HG03045 (cell line): ENCODE data around the gene MYOCD.
A peak's percentile ranks its signal among the peaks of the same experiment; 100 is the strongest.

Experiments used
- ATAC-seq: cut with Tn5 transposase; IDR thresholded peaks from one replicate; pipeline ENCODE4 v1.9.1; 2021; ENCODE audit warnings: mild to moderate bottlenecking, moderate library complexity; ENCODE audit not compliant: unreplicated experiment

MYOCD gene

GRCh38 chr17:12743046-12743445 is 77.4 kb downstream of the MYOCD start:
- ATAC-seq, result no peak

DNA sequence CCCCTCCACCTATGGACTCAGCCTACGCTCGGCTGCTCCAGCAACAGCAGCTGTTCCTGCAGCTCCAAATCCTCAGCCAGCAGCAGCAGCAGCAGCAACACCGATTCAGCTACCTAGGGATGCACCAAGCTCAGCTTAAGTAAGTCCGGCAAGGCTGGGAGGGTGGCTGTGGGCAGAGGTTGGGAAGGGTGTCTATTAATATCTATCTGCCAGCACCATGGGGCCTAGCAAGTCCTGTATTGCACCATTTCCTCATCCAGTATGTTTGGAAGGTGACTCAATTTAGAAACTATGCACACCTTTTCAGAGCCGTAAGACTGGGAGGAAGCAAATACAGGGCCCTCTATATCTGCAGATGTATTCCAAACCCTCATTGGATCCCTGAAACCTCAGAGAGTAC is 78.6 kb downstream of the MYOCD start:
- no peak for ATAC-seq

DNA sequence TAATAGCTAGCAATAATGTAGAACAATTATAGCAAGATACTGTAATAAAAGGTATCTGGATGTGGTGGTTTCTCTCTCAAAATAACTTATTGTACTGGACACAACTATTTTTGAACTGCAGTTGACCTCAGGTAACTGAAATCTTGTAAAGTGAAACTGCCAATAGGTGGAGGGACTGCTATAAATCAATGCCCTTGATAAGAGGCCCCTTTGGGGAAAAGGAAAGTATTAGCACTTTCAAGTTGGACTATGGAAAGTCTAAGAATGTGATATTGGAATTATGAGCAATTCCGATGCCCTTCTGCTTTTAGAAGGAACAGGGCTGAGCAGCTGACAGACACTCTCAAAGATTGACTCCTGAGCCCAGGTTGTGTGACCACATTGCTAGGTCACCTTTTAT is 79.1 kb downstream of the MYOCD start:
- no peak for ATAC-seq

DNA sequence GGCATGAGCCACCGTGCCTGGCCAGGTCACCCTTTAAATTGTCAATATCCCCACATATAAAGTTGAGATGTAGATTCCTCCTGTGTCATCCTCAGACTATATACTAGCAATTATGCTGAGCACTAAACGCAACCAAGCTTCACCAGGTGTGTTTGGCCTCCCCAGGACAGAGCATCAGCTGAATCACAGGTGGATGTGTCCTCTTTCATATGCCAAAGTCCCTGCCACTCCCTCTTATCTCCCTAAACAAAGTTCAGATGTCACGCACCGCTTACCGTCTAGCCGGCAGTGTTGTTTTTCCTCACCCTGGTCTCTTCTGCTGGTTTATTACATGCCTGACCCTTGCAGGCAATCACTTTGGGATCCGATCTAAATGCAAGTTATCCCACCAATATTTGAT is 79.8 kb downstream of the MYOCD start:
- ATAC-seq, result no peak

GRCh38 chr17:12756786-12757185 is 91.1 kb downstream of the MYOCD start:
- ATAC-seq, result no peak

- ATAC-seq, result no peak
These were observed 93.4 kb downstream of the MYOCD start for GRCh38 chr17:12759090-12759489.

DNA sequence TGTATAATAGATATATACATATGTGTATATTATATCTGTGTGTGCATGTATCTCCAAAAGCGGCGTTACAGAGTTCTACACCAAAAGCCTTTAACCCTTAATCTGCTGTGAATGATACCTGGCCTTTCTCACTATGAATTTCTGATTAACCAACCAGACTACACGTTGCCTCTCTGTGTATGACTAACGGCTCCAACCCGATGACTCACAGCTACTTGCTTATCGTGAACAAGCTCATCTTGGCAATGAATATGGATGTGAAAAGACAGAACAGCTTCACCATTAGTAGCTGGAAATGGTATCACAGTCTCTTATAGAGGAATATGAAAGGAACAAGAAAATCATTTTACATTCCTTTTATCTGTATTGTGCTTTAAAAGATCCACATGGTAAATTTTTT is 99.9 kb downstream of the MYOCD start:
- ATAC-seq, result no peak

DNA sequence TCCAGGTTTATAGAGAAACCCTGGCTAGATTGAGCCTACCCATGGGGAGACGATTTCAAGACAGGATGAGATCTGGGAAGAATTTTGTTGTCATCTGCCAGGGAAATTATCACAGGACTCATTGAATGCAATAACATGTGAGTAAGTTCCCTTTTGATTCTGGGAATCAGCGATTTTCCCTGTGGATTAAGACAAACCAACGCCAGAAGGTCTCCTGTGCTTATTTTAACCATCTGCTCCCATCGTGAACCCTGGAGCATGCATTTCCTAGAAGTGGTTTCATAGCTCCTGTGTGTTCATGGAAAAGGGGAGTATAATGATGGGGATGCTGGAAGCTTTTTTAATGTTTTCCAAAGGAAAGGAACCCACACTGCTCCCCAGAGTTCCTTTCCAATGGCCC is 102.6 kb downstream of the MYOCD start:
- ATAC-seq, result no peak

DNA sequence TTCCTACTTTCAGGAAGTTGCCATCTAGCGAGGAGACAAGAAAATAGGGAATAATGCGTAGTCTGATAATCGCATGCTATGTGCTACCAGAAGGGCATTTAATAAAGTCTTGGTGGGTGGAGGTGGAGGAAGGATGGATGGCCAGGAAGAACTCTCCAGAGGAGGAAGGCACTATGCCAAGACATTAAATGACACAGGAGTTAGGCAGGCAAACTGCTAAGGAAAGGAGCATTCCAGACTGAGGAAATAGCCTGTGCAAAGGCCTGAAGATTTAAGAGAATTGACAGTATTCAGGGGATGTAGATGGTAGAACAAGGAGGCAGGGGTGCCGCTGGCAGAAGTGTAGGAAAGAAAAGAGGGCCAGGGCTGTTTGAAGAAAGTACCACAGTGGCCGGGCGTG is 104.3 kb downstream of the MYOCD start:
- ATAC-seq, result no peak

DNA sequence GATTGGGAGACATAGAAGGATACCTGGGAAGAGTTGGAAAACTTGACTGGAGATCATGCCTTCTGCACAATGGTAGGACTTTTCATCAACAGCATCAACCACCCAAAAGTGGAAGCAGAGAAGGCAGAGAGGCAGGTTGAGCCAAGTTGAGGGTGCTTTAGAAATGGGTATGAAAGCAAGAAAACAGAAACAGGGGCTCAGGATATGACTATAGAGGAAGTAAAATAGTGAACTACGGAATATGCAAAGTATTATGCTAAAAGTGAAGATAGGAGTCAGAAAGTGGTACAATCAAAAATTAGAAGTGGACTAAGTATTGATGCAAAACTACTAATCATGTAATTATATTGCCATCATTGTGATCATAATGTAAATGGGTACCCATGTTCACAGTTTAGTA is 107.5 kb downstream of the MYOCD start:
- ATAC-seq, result no peak

GRCh38 chr17:12789075-12789480 is 123.4 kb downstream of the MYOCD start:
- ATAC-seq, result peak; percentile 90

- ATAC-seq, result peak; percentile 56
These were observed 124.0 kb downstream of the MYOCD start, which contains the start of gene ARHGAP44 for GRCh38 chr17:12789481-12790248. TSS of gene ARHGAP44 (plus strand) at chr17:12789498. CDS start at chr17:12789839, 341 bp downstream.

GRCh38 chr17:12790249-12791106 is 124.8 kb downstream of the MYOCD start:
- no peak for ATAC-seq

DNA sequence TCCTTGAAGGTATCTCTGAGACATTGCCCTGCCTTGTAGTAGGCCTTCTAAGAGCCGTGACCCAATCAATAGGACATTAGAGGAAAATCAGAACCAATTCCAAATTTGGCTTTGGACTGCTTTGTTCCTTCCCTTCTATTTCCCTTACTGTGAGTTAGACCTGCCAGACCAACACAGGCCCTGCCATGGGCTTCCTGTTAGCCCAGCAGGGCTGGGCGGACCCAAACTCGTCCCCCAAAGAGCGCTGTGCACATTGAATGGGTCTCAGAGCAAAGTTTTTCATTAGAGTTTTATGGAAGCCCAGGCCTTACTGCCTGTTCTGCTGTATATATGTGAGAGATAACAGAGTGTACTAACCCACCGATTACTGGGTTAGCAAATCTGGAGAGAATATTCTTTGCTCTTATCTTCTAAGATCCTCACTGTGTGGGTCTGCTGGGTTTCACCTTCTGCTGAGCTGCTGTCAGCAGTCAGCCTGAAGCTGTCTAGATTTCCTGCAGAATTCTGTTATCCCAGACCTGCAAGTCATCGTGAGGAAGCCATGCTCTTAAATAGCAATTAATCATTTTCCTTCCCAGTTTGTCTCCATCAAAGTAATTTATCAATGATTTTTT is 129.3 kb downstream of the MYOCD start:
- no peak for ATAC-seq

- ATAC-seq, result no peak
These were observed 135.2 kb downstream of the MYOCD start for GRCh38 chr17:12800855-12801365.

GRCh38 chr17:12806630-12807029 is 140.9 kb downstream of the MYOCD start:
- ATAC-seq, result no peak

- ATAC-seq, result no peak
These were observed 143.0 kb downstream of the MYOCD start for GRCh38 chr17:12808723-12809122.

GRCh38 chr17:12812877-12813276 is 147.2 kb downstream of the MYOCD start:
- no peak for ATAC-seq

DNA sequence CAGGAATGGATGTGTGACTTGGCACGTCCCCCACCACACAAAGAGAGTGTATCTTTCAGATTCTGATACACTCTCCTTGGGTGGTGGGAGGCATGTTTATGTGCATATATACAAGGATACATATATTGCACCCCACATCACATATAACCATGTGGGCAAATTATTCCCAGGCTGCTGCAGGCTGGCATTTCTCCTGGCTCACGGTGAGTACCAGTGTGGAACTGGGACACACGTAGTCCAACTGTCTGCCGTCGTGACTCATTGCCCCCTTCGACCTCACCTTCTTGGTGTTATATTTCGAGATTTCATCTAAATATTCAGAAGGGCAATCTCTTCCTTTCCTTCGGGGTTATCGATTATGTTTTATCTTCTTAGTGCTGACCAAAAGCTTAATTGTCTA is 148.0 kb downstream of the MYOCD start:
- no peak for ATAC-seq

DNA sequence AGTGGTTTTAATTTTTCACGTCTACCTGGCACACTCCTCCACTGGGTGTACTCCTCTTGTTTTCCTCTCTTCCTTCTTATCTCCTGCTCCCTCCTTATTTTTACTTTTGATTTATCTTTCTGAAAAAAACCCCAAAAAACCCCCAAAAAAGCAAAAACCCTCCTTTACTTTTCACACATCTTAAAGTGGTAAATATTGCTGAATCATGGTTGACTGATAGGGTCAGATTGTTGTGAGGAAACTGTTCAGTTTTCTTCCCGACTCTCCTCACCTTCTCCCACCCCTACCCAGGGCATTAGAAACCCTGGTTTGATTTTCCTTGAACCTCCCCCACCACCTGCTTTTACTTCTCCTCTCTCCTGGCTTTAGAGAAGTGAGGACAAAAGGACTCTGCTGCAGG is 149.0 kb downstream of the MYOCD start:
- no peak for ATAC-seq

DNA sequence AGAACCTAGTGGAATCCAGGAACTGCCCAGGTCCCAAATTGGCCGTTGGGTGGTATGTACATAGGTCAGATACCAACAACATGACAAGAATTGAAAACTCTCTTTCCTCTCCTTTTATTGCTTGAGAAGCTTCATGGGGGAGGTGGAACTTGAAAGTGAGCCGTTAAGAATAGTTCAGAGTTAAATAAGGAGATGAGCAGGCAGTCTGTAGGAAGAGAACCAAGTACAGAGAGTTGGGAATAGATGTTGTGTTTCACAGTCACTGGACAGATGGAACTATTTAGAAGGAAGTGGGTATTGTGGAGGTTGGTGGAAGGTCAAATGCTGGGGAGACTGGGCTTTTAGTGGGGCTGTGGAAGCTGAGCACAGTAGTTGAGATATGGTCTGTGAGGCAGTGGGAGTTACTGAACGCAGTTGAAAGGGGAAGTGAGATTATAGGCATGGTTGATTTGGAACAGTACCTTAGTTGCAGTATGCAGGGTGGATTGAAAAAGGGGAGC is 150.0 kb downstream of the MYOCD start:
- ATAC-seq, result peak; percentile 98
